Liver (tissue), 3 donors: ENCODE measurements around the gene COG4.
"Not testable (repeated sequence)": the region's sequence is repeated elsewhere in the genome, so short reads cannot be mapped to it uniquely, and the experiment has no call there.

ENCODE experiments used
- CTCF ChIP-seq: fragments of 150-350 bp; IDR thresholded peaks from 2 replicates; pipeline ENCODE4 v1.5.1; 2017; ENCODE audit warnings: improper control_type of control experiment, low read depth, low read length; ENCODE audit not compliant: missing input control
- FOXA1 ChIP-seq: IDR thresholded peaks from 2 replicates; pipeline ENCODE4 v1.6.1; 2016; ENCODE audit warnings: antibody characterized with exemption
- GABPA ChIP-seq, 2 donors: IDR thresholded peaks in 1 of 2; conservative IDR thresholded peaks in 1 of 2; 2 replicates each; pipeline ENCODE4 v1.6.1; 2016; ENCODE audit warnings: antibody characterized with exemption in 2 of 2, mild to moderate bottlenecking in 1 of 2, moderate library complexity in 1 of 2
- JUND ChIP-seq, 2 donors: IDR thresholded peaks; 2 replicates each; pipeline ENCODE4 v1.6.1; 2016; ENCODE audit warnings: antibody characterized with exemption in 2 of 2
- TAF1 ChIP-seq: conservative IDR thresholded peaks from 2 replicates; pipeline ENCODE4 v1.6.1; 2016; ENCODE audit warnings: antibody characterized with exemption, mild to moderate bottlenecking
- YY1 ChIP-seq: IDR thresholded peaks from 2 replicates; pipeline ENCODE4 v1.6.1; 2016; ENCODE audit warnings: antibody characterized with exemption, mild to moderate bottlenecking
- TF ChIP-seq, protein P1 (sequence below): IDR thresholded peaks from 2 replicates; pipeline ENCODE4 v1.6.1; 2016; ENCODE audit warnings: antibody characterized with exemption
- TF ChIP-seq, protein P2 (sequence below): IDR thresholded peaks from 2 replicates; pipeline ENCODE4 v1.6.1; 2016; ENCODE audit warnings: antibody characterized with exemption, mild to moderate bottlenecking
- TF ChIP-seq, protein P3 (sequence below): IDR thresholded peaks from 2 replicates; pipeline ENCODE4 v1.6.1; 2016; ENCODE audit warnings: antibody characterized with exemption
- donor health status: healthy.
- donor health status: healthy.

- not testable (repeated sequence) for TF ChIP-seq CTCF; YY1; TAF1; FOXA1; GABPA (IDR thresholded peaks at IDR 0.05 in 1 of 2, conservative IDR thresholded peaks at IDR 0.05 in 1 of 2); JUND (IDR thresholded peaks at IDR 0.05)
- TF ChIP-seq, protein P1, sequence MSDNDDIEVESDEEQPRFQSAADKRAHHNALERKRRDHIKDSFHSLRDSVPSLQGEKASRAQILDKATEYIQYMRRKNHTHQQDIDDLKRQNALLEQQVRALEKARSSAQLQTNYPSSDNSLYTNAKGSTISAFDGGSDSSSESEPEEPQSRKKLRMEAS = not testable (repeated sequence)
- TF ChIP-seq, protein P2, sequence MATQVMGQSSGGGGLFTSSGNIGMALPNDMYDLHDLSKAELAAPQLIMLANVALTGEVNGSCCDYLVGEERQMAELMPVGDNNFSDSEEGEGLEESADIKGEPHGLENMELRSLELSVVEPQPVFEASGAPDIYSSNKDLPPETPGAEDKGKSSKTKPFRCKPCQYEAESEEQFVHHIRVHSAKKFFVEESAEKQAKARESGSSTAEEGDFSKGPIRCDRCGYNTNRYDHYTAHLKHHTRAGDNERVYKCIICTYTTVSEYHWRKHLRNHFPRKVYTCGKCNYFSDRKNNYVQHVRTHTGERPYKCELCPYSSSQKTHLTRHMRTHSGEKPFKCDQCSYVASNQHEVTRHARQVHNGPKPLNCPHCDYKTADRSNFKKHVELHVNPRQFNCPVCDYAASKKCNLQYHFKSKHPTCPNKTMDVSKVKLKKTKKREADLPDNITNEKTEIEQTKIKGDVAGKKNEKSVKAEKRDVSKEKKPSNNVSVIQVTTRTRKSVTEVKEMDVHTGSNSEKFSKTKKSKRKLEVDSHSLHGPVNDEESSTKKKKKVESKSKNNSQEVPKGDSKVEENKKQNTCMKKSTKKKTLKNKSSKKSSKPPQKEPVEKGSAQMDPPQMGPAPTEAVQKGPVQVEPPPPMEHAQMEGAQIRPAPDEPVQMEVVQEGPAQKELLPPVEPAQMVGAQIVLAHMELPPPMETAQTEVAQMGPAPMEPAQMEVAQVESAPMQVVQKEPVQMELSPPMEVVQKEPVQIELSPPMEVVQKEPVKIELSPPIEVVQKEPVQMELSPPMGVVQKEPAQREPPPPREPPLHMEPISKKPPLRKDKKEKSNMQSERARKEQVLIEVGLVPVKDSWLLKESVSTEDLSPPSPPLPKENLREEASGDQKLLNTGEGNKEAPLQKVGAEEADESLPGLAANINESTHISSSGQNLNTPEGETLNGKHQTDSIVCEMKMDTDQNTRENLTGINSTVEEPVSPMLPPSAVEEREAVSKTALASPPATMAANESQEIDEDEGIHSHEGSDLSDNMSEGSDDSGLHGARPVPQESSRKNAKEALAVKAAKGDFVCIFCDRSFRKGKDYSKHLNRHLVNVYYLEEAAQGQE = not testable (repeated sequence)
- TF ChIP-seq, protein P3, sequence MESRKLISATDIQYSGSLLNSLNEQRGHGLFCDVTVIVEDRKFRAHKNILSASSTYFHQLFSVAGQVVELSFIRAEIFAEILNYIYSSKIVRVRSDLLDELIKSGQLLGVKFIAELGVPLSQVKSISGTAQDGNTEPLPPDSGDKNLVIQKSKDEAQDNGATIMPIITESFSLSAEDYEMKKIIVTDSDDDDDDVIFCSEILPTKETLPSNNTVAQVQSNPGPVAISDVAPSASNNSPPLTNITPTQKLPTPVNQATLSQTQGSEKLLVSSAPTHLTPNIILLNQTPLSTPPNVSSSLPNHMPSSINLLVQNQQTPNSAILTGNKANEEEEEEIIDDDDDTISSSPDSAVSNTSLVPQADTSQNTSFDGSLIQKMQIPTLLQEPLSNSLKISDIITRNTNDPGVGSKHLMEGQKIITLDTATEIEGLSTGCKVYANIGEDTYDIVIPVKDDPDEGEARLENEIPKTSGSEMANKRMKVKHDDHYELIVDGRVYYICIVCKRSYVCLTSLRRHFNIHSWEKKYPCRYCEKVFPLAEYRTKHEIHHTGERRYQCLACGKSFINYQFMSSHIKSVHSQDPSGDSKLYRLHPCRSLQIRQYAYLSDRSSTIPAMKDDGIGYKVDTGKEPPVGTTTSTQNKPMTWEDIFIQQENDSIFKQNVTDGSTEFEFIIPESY = not testable (repeated sequence)
Observed at GRCh38 chr16:70524399-70524825, 1.1 kb upstream of the COG4 start.
